ENCODE results near the gene PPP1R11. TPM values are rescaled to one million over a fixed set of nuclear protein-coding genes. Genes with fewer than 3 reads are reported as not detected.

PPP1R11 gene
- total and polyA plus RNA-seq, 2 donors = 13.5 to 78.7 TPM

- Histone ChIP-seq H3K4me3 (ENCODE audit: low read depth, low read length) (no peak overlapping the region), H3K27ac (ENCODE audit: low read depth) (no peak overlapping the region), H3K36me3 (ENCODE audit: insufficient read depth) (no peaks in the 10 kb centered on the region), H3K4me1 (ENCODE audit: insufficient read depth) (no peaks in the 10 kb centered on the region)
- no peak for DNase-seq (ENCODE audit: extremely low spot score)
- 30% methylated on average over 1 of the region's 1 CpG for WGBS
Measured at GRCh38 chr6:30096829-30097228, 29.8 kb downstream of the PPP1R11 start.

- DNase-seq (ENCODE audit: extremely low spot score) = no peak
- WGBS = 70% methylated on average over 4 of the region's 4 CpGs
- no peaks in the 10 kb centered on the region for H3K36me3 ChIP-seq (ENCODE audit: insufficient read depth)
- H3K27ac ChIP-seq (ENCODE audit: low read depth) = no peak overlapping the region
- H3K4me1 ChIP-seq (ENCODE audit: insufficient read depth) = no peaks in the 10 kb centered on the region
- H3K4me3 ChIP-seq (ENCODE audit: low read depth, low read length) = no peak overlapping the region
Measured at GRCh38 chr6:30097902-30098768, 31.1 kb downstream of the PPP1R11 start.

GRCh38 chr6:30100154-30100553 lies 33.2 kb downstream of the PPP1R11 start:
- Histone ChIP-seq H3K4me1 (ENCODE audit: insufficient read depth) (no peaks in the 10 kb centered on the region), H3K36me3 (ENCODE audit: insufficient read depth) (no peaks in the 10 kb centered on the region), H3K27ac (ENCODE audit: low read depth) (no peak overlapping the region), H3K4me3 (ENCODE audit: low read depth, low read length) (no peak overlapping the region)
- DNase-seq (ENCODE audit: extremely low spot score) = no peak
- 24% methylated on average over 8 of the region's 8 CpGs for WGBS

DNA sequence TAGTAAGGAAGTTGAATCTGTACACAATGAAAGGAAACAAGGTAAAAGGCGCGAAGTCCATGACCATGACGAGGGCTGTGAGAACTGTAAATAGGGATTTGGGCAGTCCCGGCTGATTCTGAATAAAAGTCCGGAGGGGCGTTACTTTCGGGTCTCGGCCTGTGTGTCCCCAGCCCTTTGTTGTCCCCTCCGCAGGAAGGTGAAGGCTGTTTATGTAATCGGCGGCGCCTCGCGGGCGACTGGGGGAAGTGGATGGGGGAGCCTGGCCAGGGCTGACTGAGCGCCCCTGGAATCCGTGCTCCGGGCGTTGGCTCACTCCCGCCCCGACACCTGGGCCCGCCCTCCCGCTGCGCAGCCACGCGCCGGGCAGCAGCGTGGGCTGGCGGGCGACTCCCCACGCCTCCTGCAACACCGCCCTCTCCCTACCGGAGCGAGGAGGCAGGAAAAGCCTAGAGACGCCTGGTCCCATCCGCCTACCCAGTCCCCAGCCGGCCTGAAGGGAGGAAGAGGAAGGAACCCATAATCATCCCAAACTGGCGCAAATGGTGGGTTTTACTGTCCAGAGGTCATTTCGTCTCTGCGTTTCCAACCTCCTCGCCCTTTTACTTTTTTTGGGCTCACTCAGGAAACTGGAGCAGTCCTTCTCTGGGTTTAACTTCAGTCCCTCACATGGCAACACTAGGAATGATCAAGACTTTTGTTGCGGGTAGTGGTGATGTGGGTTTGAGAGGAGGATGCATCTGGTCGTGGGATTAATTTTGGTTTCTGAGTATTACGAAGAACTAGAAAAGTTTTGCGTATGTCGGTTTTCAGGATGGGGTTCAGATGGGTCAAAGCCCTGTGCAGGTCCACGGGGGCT lies 33.8 kb downstream of the PPP1R11 start:
- H3K4me1 ChIP-seq (ENCODE audit: insufficient read depth) = no peaks in the 10 kb centered on the region
- peak overlapping the region; percentile 22 for H3K4me3 ChIP-seq (ENCODE audit: low read depth, low read length)
- DNase-seq (ENCODE audit: extremely low spot score) = no peak
- H3K36me3 ChIP-seq (ENCODE audit: insufficient read depth) = no peaks in the 10 kb centered on the region
- WGBS = 3% methylated on average over 47 of the region's 47 CpGs
- H3K27ac ChIP-seq (ENCODE audit: low read depth) = no peak overlapping the region

DNA sequence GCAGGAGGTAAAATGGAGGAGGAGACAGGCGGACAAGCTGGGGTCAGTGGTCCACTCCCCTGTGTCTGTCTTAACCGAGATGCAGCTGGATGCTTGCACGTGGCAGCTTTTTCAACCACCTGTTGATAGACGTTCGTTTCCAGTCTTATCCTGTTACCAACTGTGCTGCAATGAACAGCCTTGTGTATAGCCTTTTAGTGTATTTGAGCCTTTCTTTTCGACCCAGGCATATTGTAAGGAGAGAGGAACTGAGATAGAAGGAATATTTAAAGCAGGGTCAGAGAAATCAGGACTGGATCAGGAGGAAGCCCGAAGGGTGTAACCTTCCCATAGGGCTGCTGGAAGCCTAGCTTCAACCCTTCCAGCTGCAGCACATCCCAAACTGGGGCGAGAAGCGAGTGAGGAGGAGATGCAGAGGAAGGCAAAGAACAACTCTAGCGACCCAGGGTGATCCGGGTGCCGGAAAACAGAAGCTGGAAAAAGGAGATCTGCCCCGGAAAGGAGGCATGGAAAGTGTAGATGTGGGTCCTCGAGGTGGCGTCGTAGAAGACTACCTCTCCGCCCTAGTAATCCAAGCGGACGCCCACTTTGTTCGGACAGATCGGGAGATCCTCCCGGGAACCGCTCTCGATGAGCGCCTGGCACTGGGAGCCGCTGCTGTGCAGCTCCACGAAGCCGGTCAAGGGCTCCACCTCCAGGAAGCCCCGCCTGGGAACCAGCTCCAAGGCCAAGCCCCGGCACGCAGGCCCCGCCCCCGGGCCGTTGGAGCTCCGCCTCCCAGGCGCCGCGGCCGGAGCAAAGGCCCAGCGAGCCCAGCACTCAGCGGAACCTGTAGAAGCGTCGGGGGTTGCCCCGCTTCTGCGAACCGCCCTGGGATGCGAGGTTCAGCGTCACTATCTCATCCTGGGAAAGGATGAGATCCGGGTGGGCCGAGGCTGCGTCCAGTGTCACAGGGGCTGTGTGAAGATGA lies 34.7 kb downstream of the PPP1R11 start:
- Histone ChIP-seq H3K4me3 (ENCODE audit: low read depth, low read length) (peak overlapping the region; percentile 9), H3K27ac (ENCODE audit: low read depth) (peak overlapping the region; percentile 75), H3K36me3 (ENCODE audit: insufficient read depth) (no peaks in the 10 kb centered on the region), H3K4me1 (ENCODE audit: insufficient read depth) (no peaks in the 10 kb centered on the region)
- peak; percentile 49 for DNase-seq (ENCODE audit: extremely low spot score)
- WGBS = 2% methylated on average over 51 of the region's 51 CpGs

DNA sequence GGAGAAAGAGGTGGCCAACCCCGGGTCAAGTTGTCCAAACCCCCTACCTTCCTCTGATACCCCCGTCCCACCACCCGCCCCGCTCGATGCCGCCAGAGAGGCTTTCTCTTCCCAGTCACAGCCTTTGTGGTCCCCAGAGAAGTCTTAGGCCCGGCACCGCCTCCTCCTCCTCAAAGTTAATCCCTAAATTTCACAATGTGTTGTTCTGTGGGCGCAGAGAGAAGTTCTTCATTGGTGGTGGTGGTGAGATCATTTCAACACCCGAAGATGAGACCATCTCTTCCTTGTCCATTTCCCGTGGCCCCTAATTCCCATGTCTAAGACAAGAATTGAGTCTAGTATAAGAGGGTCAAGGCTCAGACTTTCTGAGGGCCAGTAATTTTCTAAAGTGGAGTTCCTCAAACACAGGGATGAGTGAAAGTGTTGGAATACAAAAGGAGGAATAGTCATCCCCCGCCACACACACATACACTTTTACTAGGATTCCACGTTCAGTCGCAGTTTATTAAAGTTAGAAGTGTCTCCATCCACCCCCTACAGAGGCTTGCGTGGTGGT lies 35.5 kb downstream of the PPP1R11 start:
- Histone ChIP-seq H3K4me1 (ENCODE audit: insufficient read depth) (no peaks in the 10 kb centered on the region), H3K27ac (ENCODE audit: low read depth) (peak overlapping the region; percentile 75), H3K36me3 (ENCODE audit: insufficient read depth) (no peaks in the 10 kb centered on the region), H3K4me3 (ENCODE audit: low read depth, low read length) (no peak overlapping the region)
- no peak for DNase-seq (ENCODE audit: extremely low spot score)
- WGBS = 50% methylated on average over 15 of the region's 15 CpGs

GRCh38 chr6:30102970-30103871 lies 36.2 kb downstream of the PPP1R11 start:
- no peaks in the 10 kb centered on the region for H3K36me3 ChIP-seq (ENCODE audit: insufficient read depth)
- 6% methylated on average over 36 of the region's 36 CpGs for WGBS
- H3K4me1 ChIP-seq (ENCODE audit: insufficient read depth) = no peaks in the 10 kb centered on the region
- H3K27ac ChIP-seq (ENCODE audit: low read depth) = no peak overlapping the region
- H3K4me3 ChIP-seq (ENCODE audit: low read depth, low read length) = no peak overlapping the region
- DNase-seq (ENCODE audit: extremely low spot score) = peak; percentile 83

GRCh38 chr6:30103872-30104179 lies 36.8 kb downstream of the PPP1R11 start:
- DNase-seq (ENCODE audit: extremely low spot score) = no peak
- H3K27ac ChIP-seq (ENCODE audit: low read depth) = no peak overlapping the region
- no peak overlapping the region for H3K4me3 ChIP-seq (ENCODE audit: low read depth, low read length)
- H3K36me3 ChIP-seq (ENCODE audit: insufficient read depth) = no peaks in the 10 kb centered on the region
- 44% methylated on average over 3 of the region's 3 CpGs for WGBS
- H3K4me1 ChIP-seq (ENCODE audit: insufficient read depth) = no peaks in the 10 kb centered on the region

DNA sequence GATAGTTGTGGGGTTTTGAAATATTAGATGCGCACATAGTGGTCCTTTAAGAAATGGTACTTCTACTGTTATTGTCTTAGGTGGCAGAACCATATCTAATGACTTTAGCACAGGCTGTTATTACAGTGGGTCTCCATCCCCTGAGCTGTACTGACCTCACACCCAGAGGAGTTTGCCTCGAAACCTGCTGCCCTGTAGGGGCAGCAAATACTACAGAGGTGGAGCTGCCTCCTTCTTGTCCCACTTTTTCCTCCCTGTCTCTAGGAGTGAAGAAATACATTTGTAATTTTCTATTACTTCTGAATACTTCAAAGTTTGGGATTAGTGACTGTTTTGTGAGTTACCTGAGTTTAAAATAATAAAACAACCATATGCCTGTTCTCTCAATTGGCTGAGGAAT lies 37.7 kb downstream of the PPP1R11 start:
- Histone ChIP-seq H3K36me3 (ENCODE audit: insufficient read depth) (no peaks in the 10 kb centered on the region), H3K4me1 (ENCODE audit: insufficient read depth) (no peaks in the 10 kb centered on the region), H3K4me3 (ENCODE audit: low read depth, low read length) (no peak overlapping the region), H3K27ac (ENCODE audit: low read depth) (no peak overlapping the region)
- 79% methylated on average over 2 of the region's 2 CpGs for WGBS
- DNase-seq (ENCODE audit: extremely low spot score) = no peak

DNA sequence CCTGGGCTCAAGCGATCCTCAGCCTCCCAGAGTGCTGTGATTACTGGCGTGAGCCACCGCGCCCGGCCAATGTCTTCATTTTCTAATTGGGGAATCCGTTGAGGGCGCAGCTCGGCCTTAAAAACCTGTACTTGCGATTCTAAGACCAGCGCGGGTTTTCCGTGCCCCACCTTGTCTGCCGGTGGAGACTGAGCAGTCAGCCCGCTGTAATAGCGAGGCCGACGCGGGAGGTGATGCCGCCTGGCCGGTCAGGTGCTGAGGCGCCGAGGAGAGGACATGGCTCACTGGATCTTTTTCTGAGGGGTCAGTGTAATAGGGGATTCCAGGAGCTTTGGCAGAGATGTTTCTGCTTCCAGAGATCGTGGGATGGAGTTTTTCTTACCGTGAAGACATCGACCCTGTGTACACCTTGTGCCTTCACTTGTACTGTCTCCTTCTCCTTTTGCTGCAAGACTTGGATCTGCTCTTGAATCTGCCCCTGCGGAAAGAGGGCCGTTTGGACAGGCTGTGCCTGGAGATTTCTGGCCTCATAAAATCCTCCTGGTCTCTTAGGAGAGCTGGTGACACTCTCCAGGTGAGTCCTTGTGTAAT lies 44.4 kb downstream of the PPP1R11 start:
- Histone ChIP-seq H3K4me1 (ENCODE audit: insufficient read depth) (no peaks in the 10 kb centered on the region), H3K27ac (ENCODE audit: low read depth) (peak overlapping the region; percentile 59), H3K36me3 (ENCODE audit: insufficient read depth) (no peaks in the 10 kb centered on the region), H3K4me3 (ENCODE audit: low read depth, low read length) (peak overlapping the region; percentile 37)
- 41% methylated on average over 27 of the region's 27 CpGs for WGBS
- no peak for DNase-seq (ENCODE audit: extremely low spot score)

- WGBS = 74% methylated on average over 10 of the region's 10 CpGs
- DNase-seq (ENCODE audit: extremely low spot score) = no peak
- Histone ChIP-seq H3K36me3 (ENCODE audit: insufficient read depth) (no peaks in the 10 kb centered on the region), H3K4me3 (ENCODE audit: low read depth, low read length) (peak overlapping the region; percentile 37), H3K4me1 (ENCODE audit: insufficient read depth) (no peaks in the 10 kb centered on the region), H3K27ac (ENCODE audit: low read depth) (no peak overlapping the region)
Measured at GRCh38 chr6:30112402-30112994, 45.5 kb downstream of the PPP1R11 start.

Data from urinary bladder (tissue), 4 donors.